Lower leg skin (tissue), 3 donors: Measurements from ENCODE around the gene P4HA2.

ENCODE experiments used
- CTCF ChIP-seq, 3 donors: fragments of 450-650 bp; IDR thresholded peaks; one replicate each; pipeline ENCODE4 v1.5.1; 2016; ENCODE audit warnings: antibody characterized with exemption in 3 of 3, mild to moderate bottlenecking in 3 of 3, moderate library complexity in 2 of 3
- POLR2A ChIP-seq, 2 donors: fragments of 450-650 bp; IDR thresholded peaks; one replicate each; pipeline ENCODE4 v1.6.1; 2016 to 2017; ENCODE audit warnings: antibody characterized with exemption in 2 of 2, mild to moderate bottlenecking in 1 of 2, moderate library complexity in 1 of 2

DNA sequence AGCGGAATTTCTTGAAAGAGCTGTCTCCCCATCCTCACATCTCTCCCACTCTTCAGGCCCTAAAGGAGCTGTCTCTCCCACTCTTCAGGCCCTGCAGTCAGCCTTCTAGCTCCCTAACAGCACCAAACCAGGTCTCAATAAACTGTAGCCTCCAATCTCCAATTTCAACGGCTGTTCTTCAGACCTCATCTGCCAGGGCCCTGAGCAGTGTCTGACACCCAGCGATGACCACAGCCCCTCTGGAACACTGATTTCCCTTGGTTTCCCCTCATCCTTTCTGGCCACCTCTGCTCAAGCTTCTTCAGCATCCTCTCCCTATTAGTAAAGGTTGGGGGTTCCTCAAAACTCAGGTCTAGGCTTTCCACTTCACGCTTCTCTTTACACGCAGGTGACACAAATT is 1.6 kb upstream of the P4HA2 start:
- TF ChIP-seq CTCF (IDR thresholded peaks at IDR 0.05) (no peak), POLR2A (IDR thresholded peaks at IDR 0.05) (no peak)
